ENCODE measurements around the gene ABLIM2.

Gene ABLIM2

GRCh38 chr4:8174970-8175369 lies 16.4 kb upstream of the ABLIM2 start:
- no peak for DNase-seq (ENCODE audit: low read depth)

DNA sequence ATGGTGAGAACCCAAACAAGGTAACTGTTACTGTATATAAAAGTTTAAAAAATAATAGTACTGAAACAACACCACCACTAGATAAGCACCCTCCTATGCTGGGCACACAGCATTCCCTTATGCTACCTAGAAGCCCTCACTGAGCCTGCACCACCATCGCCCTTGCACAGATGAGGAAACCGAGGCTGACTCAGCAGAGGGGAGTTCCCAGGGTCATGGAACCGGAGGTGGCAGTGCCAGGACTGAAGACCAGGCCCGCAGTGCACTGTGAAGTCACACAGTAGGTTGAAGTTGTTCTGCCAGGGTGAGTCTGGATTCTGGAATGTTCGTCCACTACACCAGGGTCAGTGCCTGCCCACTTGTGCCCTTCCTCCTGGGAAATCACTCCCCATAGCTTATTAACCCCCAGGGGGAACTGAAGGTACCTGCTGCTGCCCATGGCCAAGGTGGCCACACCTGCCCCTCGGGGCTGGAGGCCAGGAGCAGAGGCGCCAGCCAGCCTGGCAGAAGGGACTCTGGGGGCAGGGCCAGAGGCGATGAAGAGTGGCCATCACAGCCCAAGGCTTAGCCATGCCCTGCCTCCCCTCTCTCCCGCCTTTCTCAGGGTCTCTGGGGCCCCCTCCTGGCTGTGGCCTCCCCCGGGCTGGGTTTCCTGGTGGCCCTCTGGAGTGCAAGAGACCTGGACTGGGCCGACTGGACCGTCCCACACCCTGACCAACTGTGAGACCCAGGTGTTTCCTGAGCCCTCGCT lies 15.1 kb upstream of the ABLIM2 start:
- no peak for DNase-seq (ENCODE audit: low read depth)

DNA sequence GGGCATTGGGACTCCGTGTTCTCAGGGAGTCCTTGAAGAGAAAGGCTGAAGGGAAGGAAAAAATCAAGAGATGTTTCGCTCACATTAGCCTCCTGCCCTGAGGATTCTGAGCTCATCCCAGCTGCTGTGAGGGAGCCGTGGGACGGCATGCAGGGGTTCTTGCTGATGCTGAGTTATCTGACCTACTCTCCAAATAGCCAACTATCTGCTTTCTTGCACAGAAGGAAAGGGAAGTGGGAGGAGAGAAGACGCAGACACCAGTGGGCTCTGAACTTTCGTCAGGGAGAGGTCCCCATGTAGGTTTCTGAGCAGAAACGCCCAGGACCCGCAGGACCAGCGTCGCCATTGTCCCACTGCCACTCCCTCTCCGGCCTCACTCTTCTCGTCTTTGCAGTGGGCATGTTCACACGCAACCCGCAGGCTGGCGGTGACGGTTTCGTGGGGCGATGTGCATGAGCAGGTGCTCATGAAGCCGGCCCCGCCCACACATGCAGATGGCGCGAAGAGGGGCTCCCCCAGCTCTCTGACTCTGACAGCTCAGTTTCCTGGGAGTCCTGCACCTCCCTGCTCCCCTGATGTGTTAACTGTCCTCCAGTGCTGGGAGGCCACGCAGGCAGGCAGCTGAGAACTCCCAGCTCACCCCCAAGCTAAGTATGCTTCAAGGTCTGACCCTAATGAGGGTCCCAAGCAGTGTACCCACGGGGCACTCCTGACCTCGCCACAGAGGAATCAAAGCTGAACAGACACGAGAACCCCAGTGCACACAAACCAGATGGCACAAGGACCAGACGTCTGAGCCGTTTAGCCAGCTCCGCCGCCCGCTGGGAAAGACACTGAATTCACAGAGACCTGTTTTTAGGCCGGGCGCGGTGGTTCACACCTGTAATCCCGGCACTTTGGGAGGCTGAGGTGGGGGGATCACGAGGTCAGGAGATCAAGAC lies 13.6 kb upstream of the ABLIM2 start:
- no peak for DNase-seq (ENCODE audit: low read depth)

DNA sequence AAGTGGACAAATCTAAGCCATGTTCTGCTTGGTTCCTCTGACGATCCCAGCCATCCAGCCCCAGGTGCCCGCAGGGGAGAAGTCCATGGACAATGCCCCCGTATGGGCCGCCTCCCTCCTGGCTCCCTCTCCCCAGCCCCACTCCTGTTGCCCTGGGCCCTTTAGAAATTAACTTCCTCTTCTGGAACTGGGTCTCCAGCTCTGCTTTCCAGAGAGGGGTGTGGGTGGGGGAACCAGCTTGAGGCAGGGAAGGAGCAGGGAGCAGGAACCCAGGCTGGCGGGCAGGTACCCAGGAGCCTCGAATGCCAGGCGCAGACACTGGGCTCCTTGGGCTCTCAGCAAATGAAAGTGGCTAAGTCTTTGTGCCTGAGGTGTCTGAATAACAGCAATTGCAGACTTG lies 12.7 kb upstream of the ABLIM2 start:
- DNase-seq (ENCODE audit: low read depth), result no peak

GRCh38 chr4:8170341-8170740 lies 11.7 kb upstream of the ABLIM2 start:
- DNase-seq (ENCODE audit: low read depth), result no peak

- no peak for DNase-seq (ENCODE audit: low read depth)
Observed at GRCh38 chr4:8169763-8170162, 11.2 kb upstream of the ABLIM2 start.

DNA sequence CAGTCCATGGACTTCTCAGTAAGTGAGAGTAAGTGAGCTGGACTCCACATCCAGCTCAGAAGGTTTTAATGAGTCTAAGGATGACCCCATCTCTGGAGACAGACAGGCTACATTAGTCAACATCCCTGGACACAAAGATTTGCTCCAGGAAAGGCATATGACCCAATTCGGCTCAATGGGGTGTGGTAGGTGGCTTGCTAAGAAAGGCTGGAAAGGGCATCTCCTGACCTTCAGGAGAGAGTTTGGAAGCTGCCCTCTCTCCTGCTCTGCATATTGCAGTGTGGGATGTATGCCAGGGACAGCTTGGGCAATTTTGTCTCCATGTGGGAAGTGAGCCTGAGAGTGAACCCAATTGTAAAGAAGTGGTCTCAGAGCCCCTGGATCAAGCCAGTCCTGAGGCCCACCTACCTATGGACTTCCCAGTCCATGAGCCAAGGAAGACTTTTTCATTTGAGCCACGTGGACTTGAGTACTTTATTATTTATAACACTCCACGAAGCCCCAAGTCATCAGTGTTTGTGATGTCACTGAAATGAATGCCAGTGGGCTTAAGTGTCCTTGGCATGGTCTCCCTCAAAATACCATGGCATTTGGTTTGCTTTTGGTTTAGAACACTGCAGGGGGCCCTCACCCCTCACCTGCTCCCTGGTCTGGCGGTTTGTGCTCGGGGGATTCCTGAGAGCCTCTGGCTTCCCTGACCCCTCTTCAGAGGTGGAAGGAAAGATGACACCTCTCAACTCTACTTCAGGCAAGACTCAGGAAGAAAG lies 10.4 kb upstream of the ABLIM2 start:
- no peak for DNase-seq (ENCODE audit: low read depth)

GRCh38 chr4:8168232-8168631 lies 9.6 kb upstream of the ABLIM2 start:
- DNase-seq (ENCODE audit: low read depth), result no peak

GRCh38 chr4:8167815-8168214 lies 9.2 kb upstream of the ABLIM2 start:
- no peak for DNase-seq (ENCODE audit: low read depth)

- no peak for DNase-seq (ENCODE audit: low read depth)
Observed at GRCh38 chr4:8167291-8167690, 8.7 kb upstream of the ABLIM2 start.

DNA sequence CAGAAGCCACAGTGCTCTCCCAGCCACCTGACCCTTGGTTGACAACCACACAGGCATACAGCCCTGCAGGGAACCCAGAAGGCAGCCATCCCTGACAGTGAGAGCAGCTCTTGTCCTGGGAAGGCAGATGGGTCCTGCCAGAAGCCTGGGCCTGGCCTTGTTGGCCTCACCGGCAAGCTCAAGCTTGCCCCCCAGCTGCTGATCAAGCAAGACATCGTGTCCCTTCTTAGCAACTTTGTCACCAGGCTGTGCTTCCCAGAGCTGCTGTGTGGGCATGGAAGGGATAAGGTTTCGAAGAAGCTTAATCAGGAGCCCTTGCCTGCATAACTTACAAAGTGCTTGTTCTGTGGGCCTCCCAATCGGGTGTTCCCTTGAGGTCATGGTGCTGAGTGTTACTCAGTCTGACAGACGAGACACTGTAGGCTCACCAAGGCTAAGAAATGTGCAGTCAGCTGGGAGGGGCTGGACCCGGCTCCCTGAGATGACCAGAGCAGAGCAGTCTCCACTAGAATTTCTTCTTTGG lies 6.8 kb upstream of the ABLIM2 start:
- no peak for DNase-seq (ENCODE audit: low read depth)

DNA sequence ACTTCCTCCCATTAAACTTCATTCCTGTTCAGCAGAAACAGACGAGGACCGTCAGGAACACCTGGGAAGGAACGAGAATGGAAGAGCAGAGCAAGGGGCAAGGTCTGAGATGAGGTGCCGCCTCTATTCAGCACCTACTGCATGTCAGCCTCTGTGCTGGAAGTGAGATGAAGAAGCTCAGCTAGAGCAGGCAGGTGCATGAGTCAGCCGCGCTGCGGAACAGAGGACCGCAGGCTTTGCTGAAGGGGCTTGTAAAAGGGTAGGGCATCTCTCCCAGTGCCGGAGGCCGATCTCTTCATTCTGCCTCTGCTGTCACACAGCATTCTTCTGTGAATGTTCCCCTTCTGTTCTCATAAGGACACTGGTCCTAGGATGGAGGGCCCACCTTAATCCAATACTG lies 6.1 kb upstream of the ABLIM2 start:
- no peak for DNase-seq (ENCODE audit: low read depth)

DNA sequence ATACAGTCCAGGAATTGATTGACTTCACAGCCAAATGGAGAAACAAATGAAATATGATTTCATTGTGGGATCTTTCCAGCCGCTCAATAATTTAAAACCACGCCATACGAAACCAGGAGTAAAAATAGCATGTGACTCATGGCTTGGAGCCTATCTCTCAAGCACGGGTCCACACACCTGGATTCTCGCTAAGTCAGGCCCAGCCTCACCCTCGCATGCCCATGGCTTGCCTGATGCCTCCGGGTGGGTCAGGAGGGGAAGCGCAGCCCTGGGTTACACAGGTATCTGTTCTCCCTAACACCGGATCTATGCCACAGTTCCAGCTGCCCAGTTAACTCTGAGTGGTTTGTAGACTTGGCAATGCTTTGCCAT lies 5.6 kb upstream of the ABLIM2 start:
- no peak for DNase-seq (ENCODE audit: low read depth)

DNA sequence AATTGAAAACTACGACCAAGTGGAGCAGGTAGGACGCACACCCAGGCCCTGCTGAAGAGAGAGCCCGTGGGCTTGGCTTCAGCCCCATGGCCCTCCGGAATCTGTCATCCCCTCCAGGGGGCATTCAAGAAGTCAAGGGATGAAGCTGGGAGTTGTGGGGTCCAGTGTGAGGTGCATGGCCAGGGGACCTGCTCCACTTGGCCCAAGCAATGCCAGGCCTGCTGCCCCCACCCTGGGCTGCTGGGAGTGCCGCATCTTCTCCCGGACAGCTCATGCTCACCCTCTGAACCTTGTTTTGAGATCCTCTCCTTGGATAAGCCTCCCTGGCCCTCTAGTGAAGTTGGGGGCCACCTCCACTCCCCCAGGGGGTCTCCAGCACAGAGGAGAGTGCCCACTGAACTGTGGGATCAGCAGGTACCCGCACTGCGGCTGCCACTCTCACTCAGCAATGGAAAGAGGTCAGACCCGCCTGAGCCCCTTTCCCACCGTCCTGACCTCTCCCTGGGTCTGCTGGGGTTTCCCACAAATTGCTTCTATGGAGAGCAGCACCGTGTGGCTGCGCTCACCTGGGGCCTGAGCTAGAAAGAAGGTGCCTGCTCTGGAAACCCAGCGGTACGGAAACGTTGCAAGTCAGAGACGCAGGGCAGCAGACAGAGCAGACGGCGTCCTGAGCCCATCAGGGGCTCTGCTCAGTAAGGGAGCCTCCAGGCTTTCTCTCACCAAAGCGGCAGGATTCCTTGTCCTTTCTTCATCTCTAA lies 5.0 kb upstream of the ABLIM2 start:
- no peak for DNase-seq (ENCODE audit: low read depth)

DNA sequence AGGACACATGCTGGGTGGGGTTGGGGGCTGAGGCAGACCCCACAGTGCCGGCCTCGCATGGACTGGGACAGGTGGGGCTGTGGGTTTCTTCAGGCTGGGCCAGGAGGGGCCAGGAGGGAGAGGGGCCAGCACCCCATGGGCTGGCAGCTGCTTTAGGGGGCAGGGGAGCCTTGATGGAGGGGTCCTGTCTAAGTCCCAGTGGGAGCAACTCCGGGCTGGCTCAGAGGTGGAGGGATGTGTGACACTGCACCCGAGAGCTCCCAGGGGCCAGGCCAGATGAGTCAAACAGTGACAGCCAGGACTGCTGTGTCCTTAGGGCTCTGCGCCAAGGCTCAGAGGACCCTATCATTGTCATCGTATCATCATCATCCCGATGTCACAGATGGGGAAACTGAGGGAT lies 4.4 kb upstream of the ABLIM2 start:
- no peak for DNase-seq (ENCODE audit: low read depth)

DNA sequence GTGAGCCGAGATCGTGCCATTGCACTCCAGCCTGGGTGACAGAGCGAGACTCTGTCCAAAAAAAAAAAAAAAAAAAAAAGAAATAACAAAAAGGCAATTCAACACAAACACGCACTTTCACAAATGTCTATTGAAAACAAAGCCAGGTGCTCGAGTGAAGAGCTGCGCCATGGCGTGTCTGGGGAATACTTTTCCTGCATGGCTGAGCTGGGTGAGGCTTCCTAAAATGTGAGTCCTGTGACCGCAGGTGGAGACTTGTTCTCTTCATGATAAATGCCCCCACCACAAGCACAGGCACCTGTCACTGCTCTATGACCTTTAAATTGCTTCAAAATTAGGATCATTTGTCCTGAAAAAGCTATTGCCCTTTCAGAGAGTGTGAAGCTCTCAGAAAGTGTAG lies 4.0 kb upstream of the ABLIM2 start:
- DNase-seq (ENCODE audit: low read depth), result no peak

- no peak for DNase-seq (ENCODE audit: low read depth)
Observed at GRCh38 chr4:8160572-8160971, 2.0 kb upstream of the ABLIM2 start.

DNA sequence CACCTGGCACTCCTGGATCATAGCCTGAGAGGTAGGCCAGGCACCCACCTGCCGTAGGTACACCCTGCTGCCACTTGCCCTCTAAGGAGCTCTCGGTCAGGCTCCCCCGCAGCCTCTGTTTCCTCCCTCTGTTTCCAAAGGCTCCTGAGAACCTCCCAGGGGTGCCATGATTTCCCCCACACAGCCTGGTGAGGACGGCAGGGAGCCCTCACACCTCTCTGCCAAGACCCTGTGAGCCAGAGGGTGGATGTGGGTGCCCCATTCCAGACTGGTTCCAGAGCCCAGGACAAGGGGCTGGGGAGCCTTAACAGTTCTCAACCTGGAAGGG lies 1.6 kb upstream of the ABLIM2 start:
- DNase-seq (ENCODE audit: low read depth), result no peak

GRCh38 chr4:8159537-8160232 lies 1.1 kb upstream of the ABLIM2 start:
- no peak for DNase-seq (ENCODE audit: low read depth)

DNA sequence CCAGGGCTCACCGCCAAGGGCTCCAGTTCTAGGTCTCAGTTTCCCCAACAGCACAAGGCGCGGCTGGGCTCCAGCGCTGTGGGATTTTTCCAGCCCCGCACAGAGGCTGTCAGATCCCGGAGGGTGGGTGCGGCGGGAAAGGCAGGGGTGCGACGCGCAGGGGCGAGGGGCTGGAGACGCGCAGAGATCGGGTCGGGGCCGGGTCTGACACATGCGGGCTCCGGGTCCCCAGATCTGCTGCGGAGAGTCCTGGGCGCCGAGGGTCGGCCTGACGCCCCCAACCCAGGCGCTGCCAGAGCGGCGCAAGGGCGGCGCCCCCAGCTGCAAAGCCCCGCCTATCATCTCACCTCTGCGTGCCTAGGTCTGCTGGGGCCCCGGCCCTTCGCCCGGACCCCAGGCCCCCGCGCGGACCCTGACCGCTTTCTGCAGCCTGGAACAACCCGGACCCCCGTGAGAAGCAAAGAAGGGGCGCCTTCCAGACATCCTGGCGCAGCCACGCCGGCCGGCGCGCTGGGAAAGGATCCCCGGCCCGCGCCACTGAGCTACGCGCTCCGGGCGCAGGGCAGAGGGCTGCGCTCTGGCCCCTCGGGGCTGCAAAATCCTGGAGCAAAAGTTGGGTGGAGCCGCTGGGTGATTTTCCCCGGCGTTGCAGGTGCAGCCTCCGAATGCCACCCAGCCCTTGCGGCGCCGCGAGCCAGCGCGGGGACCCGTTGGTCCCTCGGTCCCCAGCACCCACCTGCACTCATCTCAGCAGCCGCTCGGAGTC lies 486 bp downstream of the ABLIM2 start:
- DNase-seq (ENCODE audit: low read depth), result no peak

All from stimulated activated CD8-positive, alpha-beta memory T cell treated with anti-CD3 and anti-CD28 coated beads, Interleukin-15, amount 100 ng/mL, for 1 hour (primary cell).